Activated T-helper 2 cell treated with anti-CD3 and anti-CD28 coated beads, Interferon-gamma antibody, Interleukin-2, Interleukin-4, amounts not matched to agents 10 μg/mL and 5 μg/mL and 100 μg/mL, durations not matched to agents 14 hours and 24 hours and 36 hours (primary cell): ENCODE measurements around the gene BPIFB4. TPM values are rescaled to one million over a fixed set of nuclear protein-coding genes. Genes with fewer than 3 reads are reported as not detected.

ENCODE experiments used
- DNase-seq: peaks from one replicate; pipeline ENCODE4 v3.0.0; 2021; ENCODE audit warnings: low spot score
- H3K27ac Mint-ChIP-seq: one replicate; pipeline ENCODE4 v1.8.0; 2021; ENCODE audit warnings: mixed read lengths
- H3K27me3 Mint-ChIP-seq: one replicate; pipeline ENCODE4 v1.8.0; 2021; ENCODE audit warnings: low read depth, mixed read lengths
- H3K36me3 Mint-ChIP-seq: one replicate; pipeline ENCODE4 v1.8.0; 2021; ENCODE audit warnings: low read depth, mixed read lengths
- H3K4me1 Mint-ChIP-seq: one replicate; pipeline ENCODE4 v1.8.0; 2021; ENCODE audit warnings: low read depth, mixed read lengths
- H3K4me3 Mint-ChIP-seq: one replicate; pipeline ENCODE4 v1.8.0; 2021; ENCODE audit warnings: low read depth, mild to moderate bottlenecking, moderate library complexity, mixed read lengths
- H3K9me3 Mint-ChIP-seq: one replicate; pipeline ENCODE4 v1.8.0; 2021; ENCODE audit warnings: mixed read lengths
- intact Hi-C: fragments of 100-400 bp; cut with micrococcal nuclease; formaldehyde crosslinking; loops from one replicate; pipeline ENCODE4 v1.15.1; 2023
- total RNA-seq: library from RNA; stranded (reverse); gene quantifications from 2 replicates; pipeline ENCODE4 v1.2.3, GENCODE V29; 2022

The BPIFB4 gene
- total RNA-seq, 1 donor from 2014 or later, result not detected

DNA sequence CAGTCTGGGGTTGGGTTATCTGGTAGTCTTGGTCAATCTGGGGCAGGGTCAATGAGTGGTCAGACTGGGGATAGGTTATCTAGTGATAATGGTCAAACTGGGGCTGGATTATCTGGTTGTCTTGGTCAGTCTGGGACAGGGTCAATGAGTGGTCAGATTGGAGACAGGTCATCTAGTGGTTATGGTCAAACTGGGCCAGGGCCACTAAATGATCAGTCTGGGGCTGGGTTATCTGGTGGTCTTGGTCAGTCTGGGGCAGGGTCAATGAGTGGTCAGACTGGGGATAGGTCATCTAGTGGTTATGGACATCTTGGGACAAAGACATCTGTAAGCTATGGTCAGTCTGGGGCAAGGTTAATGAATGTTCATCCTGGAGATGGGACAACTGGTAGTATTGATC lies 60.0 kb downstream of the BPIFB4 start:
- DNase-seq, result no peak
- no peaks in the 10 kb centered on the region for H3K36me3 Mint-ChIP-seq
- H3K4me1 Mint-ChIP-seq, result no peaks in the 10 kb centered on the region
- no peak overlapping the region for H3K27ac Mint-ChIP-seq
- H3K9me3 Mint-ChIP-seq, result no peaks in the 10 kb centered on the region
- peaks cover 10% of the 10 kb centered on the region for H3K27me3 Mint-ChIP-seq
- intact Hi-C loops, result no loop called here
- H3K4me3 Mint-ChIP-seq, result no peak overlapping the region

DNA sequence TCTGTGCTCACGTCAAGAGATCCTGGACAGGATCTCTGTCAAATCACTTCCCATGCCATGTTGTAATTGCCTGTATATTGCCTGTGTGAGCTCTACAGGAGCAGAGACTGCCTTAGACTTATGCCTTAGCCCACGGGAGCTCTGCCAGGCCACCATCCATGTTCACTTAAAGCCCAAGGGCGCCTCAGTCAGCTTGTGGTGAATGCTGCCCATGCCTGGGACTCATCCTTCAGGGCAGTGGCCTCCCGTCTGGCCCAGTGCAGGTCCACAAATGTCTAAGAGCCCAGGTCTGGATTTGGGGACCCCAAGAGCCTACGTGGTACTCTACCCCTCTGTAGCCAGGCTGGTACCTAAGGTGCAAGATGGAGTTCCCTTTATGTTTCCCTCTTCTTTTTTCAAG lies 66.1 kb downstream of the BPIFB4 start:
- Mint-ChIP-seq H3K36me3 (no peaks in the 10 kb centered on the region), H3K9me3 (no peaks in the 10 kb centered on the region), H3K27me3 (peaks cover 25% of the 10 kb centered on the region), H3K4me3 (no peak overlapping the region), H3K4me1 (no peaks in the 10 kb centered on the region), H3K27ac (no peak overlapping the region)
- intact Hi-C loops, result no loop called here
- DNase-seq, result no peak

DNA sequence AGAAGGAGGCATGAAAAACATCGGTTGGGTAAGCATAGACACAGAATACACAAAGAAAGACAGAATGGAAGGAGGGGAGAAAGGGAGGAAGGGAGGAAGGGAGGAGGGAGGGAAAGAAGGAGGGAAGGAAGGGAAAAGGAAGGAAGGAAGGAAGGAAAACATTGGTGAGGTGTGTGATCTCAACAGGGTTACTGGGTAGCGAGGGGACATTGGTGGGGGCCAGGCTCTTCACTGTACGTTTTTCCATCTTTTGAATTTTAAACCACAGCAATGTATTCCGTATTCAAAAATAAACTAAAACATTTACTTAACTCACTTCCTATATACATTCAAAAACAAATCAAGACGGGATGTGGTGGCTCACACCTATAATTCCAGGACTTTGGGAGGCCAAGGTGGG lies 67.9 kb downstream of the BPIFB4 start:
- intact Hi-C loops, result no loop called here
- no peaks in the 10 kb centered on the region for H3K4me1 Mint-ChIP-seq

DNA sequence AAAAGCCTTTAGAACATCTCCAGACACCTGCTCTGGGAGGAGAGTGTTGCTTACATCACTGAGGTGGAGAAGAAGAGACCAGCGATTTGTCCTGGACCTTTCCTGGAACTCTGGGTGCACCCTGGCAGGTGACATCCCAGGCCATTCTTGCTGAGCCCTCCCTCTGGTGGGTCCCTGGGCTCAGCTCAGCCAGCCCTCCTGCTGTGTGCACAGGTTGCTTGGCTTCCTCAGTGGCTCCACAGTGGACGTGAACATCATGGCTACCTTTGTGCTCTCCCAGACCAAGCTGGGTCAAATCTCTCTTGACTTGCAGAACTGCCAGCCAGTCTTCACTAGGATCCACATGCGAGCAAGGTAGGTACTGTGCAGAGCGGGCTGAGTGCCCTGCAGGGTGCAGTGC lies 68.6 kb downstream of the BPIFB4 start:
- H3K9me3 Mint-ChIP-seq, result no peaks in the 10 kb centered on the region
- intact Hi-C loops, result no loop called here
- no peak overlapping the region for H3K27ac Mint-ChIP-seq
- H3K36me3 Mint-ChIP-seq, result no peaks in the 10 kb centered on the region
- H3K27me3 Mint-ChIP-seq, result peaks cover 19% of the 10 kb centered on the region
- no peaks in the 10 kb centered on the region for H3K4me1 Mint-ChIP-seq
- no peak for DNase-seq
- H3K4me3 Mint-ChIP-seq, result no peak overlapping the region

More for the DNA sequence above, 67.9 kb downstream of the BPIFB4 start:
- H3K27ac Mint-ChIP-seq, result no peak overlapping the region
- H3K36me3 Mint-ChIP-seq, result no peaks in the 10 kb centered on the region
- H3K4me3 Mint-ChIP-seq, result no peak overlapping the region
- no peaks in the 10 kb centered on the region for H3K9me3 Mint-ChIP-seq
- H3K27me3 Mint-ChIP-seq, result peaks cover 21% of the 10 kb centered on the region
- DNase-seq, result no peak

DNA sequence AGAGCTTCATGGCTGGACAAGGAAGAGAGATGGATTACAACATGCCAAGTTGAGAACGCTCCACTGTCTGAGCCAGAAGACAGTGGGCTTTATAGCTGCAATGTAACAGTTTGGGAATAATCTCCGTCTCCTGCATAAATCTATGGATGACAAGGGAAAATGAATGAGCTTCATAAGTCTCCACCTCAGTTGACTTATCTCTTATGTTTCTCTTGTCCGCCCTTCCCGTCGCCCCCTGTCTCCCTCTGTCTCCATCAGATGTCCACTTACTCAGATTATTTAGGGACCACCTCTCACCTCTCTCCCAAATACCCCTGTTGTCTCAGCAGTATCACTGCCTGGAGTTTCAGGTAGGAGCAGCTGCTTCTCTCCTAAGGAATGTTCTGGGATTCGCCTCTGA lies 74.8 kb downstream of the BPIFB4 start:
- no peaks in the 10 kb centered on the region for H3K36me3 Mint-ChIP-seq
- H3K4me3 Mint-ChIP-seq, result no peak overlapping the region
- intact Hi-C loops, result no loop called here
- peaks cover 8% of the 10 kb centered on the region for H3K27me3 Mint-ChIP-seq
- no peaks in the 10 kb centered on the region for H3K9me3 Mint-ChIP-seq
- H3K4me1 Mint-ChIP-seq, result no peaks in the 10 kb centered on the region
- no peak overlapping the region for H3K27ac Mint-ChIP-seq
- DNase-seq, result no peak

DNA sequence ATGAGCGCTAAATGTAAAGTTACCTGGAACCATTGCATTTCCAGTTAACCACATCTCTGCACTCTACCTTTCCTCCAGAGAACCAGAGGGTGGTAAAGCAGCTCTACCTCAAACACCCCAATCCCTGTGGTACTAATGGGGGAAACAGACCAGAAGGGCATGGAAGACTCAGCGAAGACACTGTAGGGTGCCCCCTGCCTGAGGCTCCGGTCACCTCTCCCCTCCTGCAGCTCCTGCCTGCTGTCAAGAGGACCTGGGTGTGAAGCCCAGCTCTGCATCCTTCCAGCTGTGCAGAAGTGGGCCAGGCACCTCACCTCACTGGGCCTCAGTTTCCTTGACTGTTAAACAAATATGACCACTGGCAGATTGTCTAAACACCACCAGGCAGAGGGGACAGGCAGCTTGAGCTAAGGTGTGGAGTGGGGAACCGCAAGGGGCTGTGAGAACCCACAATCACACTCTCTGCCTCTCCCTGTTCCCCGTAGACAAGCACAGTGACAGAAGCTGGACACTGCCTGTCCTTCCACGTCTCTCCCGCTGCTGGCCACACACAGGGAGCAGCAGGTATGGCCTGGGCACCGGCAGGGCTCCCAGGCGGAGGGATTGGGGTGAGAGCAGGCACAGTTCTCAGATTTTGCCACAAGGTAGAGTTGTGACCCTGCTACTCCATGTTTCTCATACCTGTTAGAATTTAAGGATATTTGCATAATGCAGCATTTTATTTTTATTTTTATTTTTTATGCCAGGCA lies 79.4 kb downstream of the BPIFB4 start:
- Mint-ChIP-seq H3K9me3 (no peaks in the 10 kb centered on the region), H3K4me3 (no peak overlapping the region), H3K27ac (no peak overlapping the region), H3K27me3 (no peaks in the 10 kb centered on the region), H3K36me3 (no peaks in the 10 kb centered on the region), H3K4me1 (no peaks in the 10 kb centered on the region)
- intact Hi-C loops, result no loop called here
- DNase-seq, result no peak

DNA sequence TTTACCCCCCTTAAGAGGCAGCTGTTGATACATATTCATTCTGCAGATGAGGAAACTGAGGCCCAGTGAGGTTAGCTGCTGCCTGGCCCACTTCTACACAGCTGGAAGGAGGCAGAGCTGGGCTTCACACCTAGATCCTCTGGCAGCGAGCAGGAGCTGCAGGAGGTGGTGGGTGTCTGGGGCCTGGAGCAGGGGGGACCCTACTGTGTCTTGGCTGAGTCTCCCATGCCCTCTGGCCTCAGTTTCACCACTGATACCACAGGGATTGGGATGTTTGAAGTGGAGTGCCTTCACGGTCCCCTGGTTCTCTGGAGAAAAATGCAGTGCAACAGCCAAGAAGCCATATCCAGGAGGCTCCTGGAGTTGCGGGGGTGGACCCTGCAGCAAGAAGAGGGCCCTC lies 80.3 kb downstream of the BPIFB4 start:
- DNase-seq, result no peak
- H3K9me3 Mint-ChIP-seq, result no peaks in the 10 kb centered on the region
- intact Hi-C loops, result no loop called here
- no peaks in the 10 kb centered on the region for H3K4me1 Mint-ChIP-seq
- H3K4me3 Mint-ChIP-seq, result no peak overlapping the region
- H3K27ac Mint-ChIP-seq, result no peak overlapping the region
- no peaks in the 10 kb centered on the region for H3K27me3 Mint-ChIP-seq
- no peaks in the 10 kb centered on the region for H3K36me3 Mint-ChIP-seq

DNA sequence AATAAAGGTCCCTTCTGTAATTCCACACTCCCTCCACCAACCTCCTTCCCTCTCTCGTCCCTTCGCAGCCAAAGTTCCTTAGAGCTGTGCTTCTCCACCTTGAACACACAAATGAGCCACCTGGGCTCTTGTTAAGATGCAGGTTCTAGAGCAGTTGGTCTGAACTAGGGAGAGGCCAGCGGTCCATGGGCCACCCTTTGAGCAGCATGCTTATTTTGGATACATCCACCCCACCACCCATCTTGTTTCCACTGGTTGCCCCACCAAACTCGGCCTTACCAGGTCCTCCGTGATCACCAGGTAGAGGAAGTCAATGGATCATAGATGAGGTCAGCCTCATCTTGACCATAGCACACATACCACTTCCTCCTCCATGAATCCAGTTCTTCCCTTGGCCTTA lies 81.2 kb downstream of the BPIFB4 start:
- Mint-ChIP-seq H3K9me3 (no peaks in the 10 kb centered on the region), H3K27me3 (no peaks in the 10 kb centered on the region), H3K4me3 (no peak overlapping the region), H3K36me3 (no peaks in the 10 kb centered on the region), H3K27ac (no peak overlapping the region), H3K4me1 (no peaks in the 10 kb centered on the region)
- no peak for DNase-seq
- intact Hi-C loops, result no loop called here

Other genes with a start within 250 kb of the BPIFB4 start
- 0.37 and 0.52 TPM in 2 replicates for gene EFCAB8, start 220.7 kb upstream of the BPIFB4 start, total RNA-seq
- not detected in 2 replicates for gene SUN5, start 75.2 kb upstream of the BPIFB4 start, total RNA-seq
- gene BPIFB2, start 71.9 kb upstream of the BPIFB4 start, total RNA-seq, result not detected in 2 replicates
- not detected in 2 replicates for gene BPIFB6, start 48.0 kb upstream of the BPIFB4 start, total RNA-seq
- not detected in 2 replicates for gene BPIFB3, start 25.7 kb upstream of the BPIFB4 start, total RNA-seq
- gene BPIFA2, start 88.5 kb downstream of the BPIFB4 start, total RNA-seq, result not detected in 2 replicates
- gene BPIFA3, start 137.7 kb downstream of the BPIFB4 start, total RNA-seq, result not detected in 2 replicates
- not detected in 2 replicates for gene BPIFA1, start 156.4 kb downstream of the BPIFB4 start, total RNA-seq
- gene BPIFB1, start 203.6 kb downstream of the BPIFB4 start, total RNA-seq, result not detected in 2 replicates